ENCODE data around the gene GSTM2.
"Not testable (repeated sequence)": the region's sequence is repeated elsewhere in the genome, so short reads cannot be mapped to it uniquely, and the experiment has no call there.

Gene GSTM2

GRCh38 chr1:109643385-109644230 is 24.2 kb upstream of the GSTM2 start:
- DNase-seq (ENCODE audit: low read depth in 4 of 4, low spot score in 1 of 4) = peak; percentile 78 to 88 (median 80)

- no peak for DNase-seq (ENCODE audit: low read depth in 4 of 4, low spot score in 1 of 4)
These were observed 23.2 kb upstream of the GSTM2 start for GRCh38 chr1:109644670-109645069.

- DNase-seq (ENCODE audit: low read depth in 4 of 4, low spot score in 1 of 4) = no peak
These were observed 18.4 kb upstream of the GSTM2 start for GRCh38 chr1:109649491-109649914.

GRCh38 chr1:109650609-109651008 is 17.2 kb upstream of the GSTM2 start:
- no peak for DNase-seq (ENCODE audit: low read depth in 4 of 4, low spot score in 1 of 4)

GRCh38 chr1:109652402-109652801 is 15.5 kb upstream of the GSTM2 start:
- DNase-seq (ENCODE audit: low read depth in 4 of 4, low spot score in 1 of 4) = no peak

- no peak for DNase-seq (ENCODE audit: low read depth in 4 of 4, low spot score in 1 of 4)
These were observed 14.6 kb upstream of the GSTM2 start for GRCh38 chr1:109653306-109653705.

- DNase-seq (ENCODE audit: low read depth in 4 of 4, low spot score in 1 of 4) = no peak
These were observed 13.3 kb upstream of the GSTM2 start for GRCh38 chr1:109654519-109654918.

- peak in 3 of 4 experiments; percentile 45 to 72 (median 59) for DNase-seq (ENCODE audit: low read depth in 4 of 4, low spot score in 1 of 4)
These were observed 12.0 kb upstream of the GSTM2 start, which contains the start of gene GSTM4 for GRCh38 chr1:109655615-109656519. GSTM4 (plus strand) TSS chr1:109656099; CDS start chr1:109656390, 291 bp downstream.

GRCh38 chr1:109657395-109657794 is 10.5 kb upstream of the GSTM2 start:
- DNase-seq (ENCODE audit: low read depth in 4 of 4, low spot score in 1 of 4) = no peak

GRCh38 chr1:109657970-109658369 is 9.9 kb upstream of the GSTM2 start:
- no peak for DNase-seq (ENCODE audit: low read depth in 4 of 4, low spot score in 1 of 4)

GRCh38 chr1:109658533-109659042 is 9.3 kb upstream of the GSTM2 start:
- no peak for DNase-seq (ENCODE audit: low read depth in 4 of 4, low spot score in 1 of 4)

- DNase-seq (ENCODE audit: low read depth in 4 of 4, low spot score in 1 of 4) = no peak
These were observed 8.7 kb upstream of the GSTM2 start for GRCh38 chr1:109659145-109659544.

GRCh38 chr1:109659997-109660690 is 7.7 kb upstream of the GSTM2 start:
- DNase-seq (ENCODE audit: low read depth in 4 of 4, low spot score in 1 of 4) = no peak

GRCh38 chr1:109660691-109661026 is 7.2 kb upstream of the GSTM2 start:
- DNase-seq (ENCODE audit: low read depth in 4 of 4, low spot score in 1 of 4) = not testable (repeated sequence)

- no peak for DNase-seq (ENCODE audit: low read depth in 4 of 4, low spot score in 1 of 4)
These were observed 6.5 kb upstream of the GSTM2 start for GRCh38 chr1:109661391-109661790.

GRCh38 chr1:109664671-109665070 is 3.2 kb upstream of the GSTM2 start:
- DNase-seq (ENCODE audit: low read depth in 4 of 4, low spot score in 1 of 4) = no peak

- DNase-seq (ENCODE audit: low read depth in 4 of 4, low spot score in 1 of 4) = no peak
These were observed 392 bp downstream of the GSTM2 start for GRCh38 chr1:109668123-109668775.

GRCh38 chr1:109669246-109669948 is 1.5 kb downstream of the GSTM2 start:
- no peak for DNase-seq (ENCODE audit: low read depth in 4 of 4, low spot score in 1 of 4)

GRCh38 chr1:109669949-109670302 is 2.1 kb downstream of the GSTM2 start:
- DNase-seq (ENCODE audit: low read depth in 4 of 4, low spot score in 1 of 4) = not testable (repeated sequence)

- no peak for DNase-seq (ENCODE audit: low read depth in 4 of 4, low spot score in 1 of 4)
These were observed 3.2 kb downstream of the GSTM2 start for GRCh38 chr1:109671067-109671466.

All from stimulated activated CD4-positive, alpha-beta T cell treated with anti-CD3 and anti-CD28 coated beads, Interleukin-1b, Interleukin-23, amount 100 ng/mL, for 24 hours (primary cell).